ENCODE measurements around the gene BAX.

DNA sequence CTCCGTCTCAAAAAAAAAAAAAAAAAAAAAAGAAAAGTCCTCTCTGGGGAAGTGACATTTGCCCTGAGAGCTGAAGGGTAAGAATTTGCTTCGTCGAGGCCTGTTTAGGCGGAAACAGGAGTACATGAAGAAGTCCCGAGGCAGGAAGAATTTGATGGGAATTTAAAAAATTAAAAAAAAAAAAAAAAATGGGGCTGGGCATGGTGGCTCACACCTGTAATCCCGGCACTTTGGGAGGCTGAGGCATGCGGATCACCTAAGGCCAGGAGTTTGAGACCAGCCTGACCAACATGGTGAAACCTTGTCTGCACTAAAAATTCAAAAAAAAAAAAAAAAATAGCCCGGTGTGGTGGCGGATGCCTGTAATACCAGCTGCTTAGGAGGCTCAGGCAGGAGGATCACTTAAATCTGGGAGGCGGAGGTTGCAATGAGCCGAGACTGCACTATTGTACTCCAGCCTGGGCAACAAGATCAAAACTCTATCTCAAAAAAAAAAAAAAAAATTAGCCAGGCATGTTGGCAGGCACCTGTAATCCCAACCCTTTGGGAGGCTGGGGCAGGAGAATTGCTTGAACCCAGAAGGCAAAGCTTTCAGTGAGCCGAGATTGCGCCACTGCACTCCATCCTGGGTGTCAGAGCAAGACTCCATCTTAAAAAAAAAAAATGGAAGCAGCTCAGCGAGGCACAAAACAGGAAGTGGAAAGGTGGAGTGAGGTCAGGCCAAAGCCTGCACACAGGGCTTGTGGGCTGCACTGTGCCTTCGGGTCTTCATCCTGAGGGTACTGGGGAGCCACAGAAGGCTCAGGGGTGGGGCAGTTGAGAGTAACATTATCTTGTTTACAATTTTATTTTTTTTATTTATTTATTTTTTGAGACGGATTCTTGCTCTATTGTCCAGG is 4.9 kb downstream of the BAX start:
- no peak for TF ChIP-seq ZNF274 (IDR thresholded peaks at IDR 0.05; ENCODE audit: low read depth, low read length)
- TF ChIP-seq SUZ12 (IDR thresholded peaks at IDR 0.05; ENCODE audit: extremely low read depth, insufficient read depth, insufficient read length), result no peak
